HG03280 (cell line): Measurements from ENCODE around the gene UBE2S.
"Not testable (repeated sequence)": the region's sequence is repeated elsewhere in the genome, so short reads cannot be mapped to it uniquely, and the experiment has no call there.

Experiments
- ATAC-seq: cut with Tn5 transposase; IDR thresholded peaks from one replicate; pipeline ENCODE4 v1.9.1; 2021; ENCODE audit warnings: mild to moderate bottlenecking, moderate library complexity; ENCODE audit not compliant: unreplicated experiment

The UBE2S gene

GRCh38 chr19:55406826-55407549 lies 600 bp downstream of the UBE2S start:
- ATAC-seq = no peak

GRCh38 chr19:55406091-55406825 lies 1.3 kb downstream of the UBE2S start:
- no peak for ATAC-seq

- ATAC-seq = no peak
These were observed 1.9 kb downstream of the UBE2S start for GRCh38 chr19:55405638-55406037.

- no peak for ATAC-seq
These were observed 5.1 kb downstream of the UBE2S start for GRCh38 chr19:55402509-55402908.

- ATAC-seq = not testable (repeated sequence)
These were observed 6.2 kb downstream of the UBE2S start for GRCh38 chr19:55401390-55401789.

GRCh38 chr19:55400281-55401087 lies 7.1 kb downstream of the UBE2S start:
- no peak for ATAC-seq

GRCh38 chr19:55398200-55398925 lies 9.2 kb downstream of the UBE2S start:
- ATAC-seq = no peak

- no peak for ATAC-seq
These were observed 14.5 kb downstream of the UBE2S start for GRCh38 chr19:55392820-55393761.

- no peak for ATAC-seq
These were observed 15.6 kb downstream of the UBE2S start for GRCh38 chr19:55391702-55392615.

GRCh38 chr19:55391191-55391670 lies 16.4 kb downstream of the UBE2S start:
- no peak for ATAC-seq

- ATAC-seq = no peak
These were observed 17.1 kb downstream of the UBE2S start for GRCh38 chr19:55390461-55390880.

- no peak for ATAC-seq
These were observed 17.9 kb downstream of the UBE2S start for GRCh38 chr19:55389386-55390317.

GRCh38 chr19:55387736-55388497 lies 19.7 kb downstream of the UBE2S start:
- ATAC-seq = no peak

- no peak for ATAC-seq
These were observed 21.1 kb downstream of the UBE2S start for GRCh38 chr19:55386493-55386971.

- peak; percentile 67 for ATAC-seq
These were observed 21.7 kb downstream of the UBE2S start, which contains the start of gene RPL28 for GRCh38 chr19:55385724-55386492. Gene RPL28, plus strand, starts transcription at chr19:55385932. Its CDS starts 426 bp downstream, at chr19:55386358.
